GM19099 (cell line): ENCODE measurements around the gene CEMIP2.

Experiments
- POLR2A ChIP-seq: IDR thresholded peaks from 3 replicates; pipeline ENCODE4 v1.6.1; 2011; ENCODE audit warnings: low read depth; ENCODE audit not compliant: insufficient read length; ENCODE audit errors: extremely low read depth

CEMIP2 gene

GRCh38 chr9:71704796-71705195 is 63.5 kb downstream of the CEMIP2 start:
- no peak for TF ChIP-seq POLR2A

- TF ChIP-seq POLR2A, result no peak
Measured at GRCh38 chr9:71703172-71703872, 65.0 kb downstream of the CEMIP2 start.

- no peak for TF ChIP-seq POLR2A
Measured at GRCh38 chr9:71697882-71698281, 70.4 kb downstream of the CEMIP2 start.

GRCh38 chr9:71694332-71694731 is 74.0 kb downstream of the CEMIP2 start:
- no peak for TF ChIP-seq POLR2A

GRCh38 chr9:71693607-71694006 is 74.7 kb downstream of the CEMIP2 start:
- no peak for TF ChIP-seq POLR2A

- no peak for TF ChIP-seq POLR2A
Measured at GRCh38 chr9:71692337-71692736, 76.0 kb downstream of the CEMIP2 start.

- no peak for TF ChIP-seq POLR2A
Measured at GRCh38 chr9:71690689-71691435, 77.5 kb downstream of the CEMIP2 start.

GRCh38 chr9:71690063-71690688 is 78.1 kb downstream of the CEMIP2 start:
- no peak for TF ChIP-seq POLR2A

- no peak for TF ChIP-seq POLR2A
Measured at GRCh38 chr9:71687676-71688075, 80.6 kb downstream of the CEMIP2 start.

- TF ChIP-seq POLR2A, result no peak
Measured at GRCh38 chr9:71685988-71686387, 82.3 kb downstream of the CEMIP2 start.

GRCh38 chr9:71685394-71685793 is 82.9 kb downstream of the CEMIP2 start:
- no peak for TF ChIP-seq POLR2A

- TF ChIP-seq POLR2A, result no peak
Measured at GRCh38 chr9:71684566-71684965, 83.7 kb downstream of the CEMIP2 start.

GRCh38 chr9:71683598-71684235 is 84.6 kb downstream of the CEMIP2 start:
- TF ChIP-seq POLR2A, result no peak

- no peak for TF ChIP-seq POLR2A
Measured at GRCh38 chr9:71681708-71682272, 86.5 kb downstream of the CEMIP2 start.

GRCh38 chr9:71681104-71681707 is 87.1 kb downstream of the CEMIP2 start:
- no peak for TF ChIP-seq POLR2A
